GM18867 (cell line): ENCODE results near the gene BIRC6.
"Not testable (repeated sequence)": the region's sequence is repeated elsewhere in the genome, so short reads cannot be mapped to it uniquely, and the experiment has no call there.

ENCODE experiments used
- ATAC-seq: cut with Tn5 transposase; IDR thresholded peaks from one replicate; pipeline ENCODE4 v1.9.1; 2021; ENCODE audit warnings: mild to moderate bottlenecking, moderate library complexity; ENCODE audit not compliant: unreplicated experiment

BIRC6 gene

DNA sequence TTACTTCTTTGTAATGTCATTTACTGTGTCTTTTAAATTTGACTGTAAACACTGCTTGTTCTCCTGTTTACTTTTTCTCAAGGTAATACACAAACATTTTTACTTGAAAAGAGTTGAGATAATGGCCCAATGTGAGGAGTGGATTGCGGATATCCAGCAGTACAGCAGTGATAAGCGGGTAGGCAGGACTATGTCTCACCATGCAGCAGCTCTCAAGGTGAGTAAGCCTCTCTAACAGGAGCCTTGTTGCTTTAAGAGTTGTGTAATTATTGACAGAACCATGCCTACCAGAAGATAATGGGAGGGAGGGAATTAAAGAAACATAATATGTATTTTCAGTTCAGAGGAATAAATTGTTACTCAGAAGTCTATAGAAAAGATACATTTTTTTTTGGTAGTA, 254.5 kb downstream of the BIRC6 start:
- ATAC-seq: no peak

DNA sequence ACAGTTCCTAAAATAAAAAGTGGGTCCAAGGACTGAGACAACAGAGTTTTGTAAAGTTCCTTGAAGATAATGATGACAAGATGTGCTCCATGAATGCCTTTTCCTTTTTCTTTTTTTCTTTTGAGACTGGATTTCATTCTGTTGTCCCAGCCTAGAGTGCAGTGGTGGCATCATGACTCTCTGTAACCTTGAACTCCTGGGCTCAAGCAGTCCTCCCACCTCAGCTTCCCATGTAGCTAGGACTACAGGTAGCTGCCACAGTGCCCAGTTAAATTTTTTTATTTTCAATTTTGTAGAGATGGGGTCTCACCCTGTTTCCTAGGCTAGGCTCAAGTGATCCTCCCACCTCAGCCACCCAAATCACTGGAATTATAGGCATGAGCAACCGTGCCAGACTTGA, 254.9 kb downstream of the BIRC6 start:
- ATAC-seq: no peak

DNA sequence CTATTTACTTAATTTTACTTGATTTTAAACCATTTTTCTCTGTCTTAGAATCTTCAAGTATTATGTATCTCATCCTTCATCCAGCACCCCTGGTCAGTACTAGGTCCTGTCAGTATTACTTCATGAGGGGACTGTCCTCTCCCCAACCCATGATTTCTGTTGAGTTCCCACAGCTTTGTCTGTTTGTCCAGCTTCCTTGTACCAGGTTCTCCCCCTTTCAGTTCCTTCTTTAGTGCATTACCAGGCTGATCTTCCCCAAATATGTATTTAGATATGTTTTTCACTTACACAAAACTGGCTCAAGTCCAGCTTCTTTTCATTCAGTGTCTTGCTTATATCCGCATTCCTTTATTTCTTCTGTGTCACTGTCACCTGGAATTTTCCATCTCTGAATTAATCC, 257.3 kb downstream of the BIRC6 start:
- no peak for ATAC-seq

DNA sequence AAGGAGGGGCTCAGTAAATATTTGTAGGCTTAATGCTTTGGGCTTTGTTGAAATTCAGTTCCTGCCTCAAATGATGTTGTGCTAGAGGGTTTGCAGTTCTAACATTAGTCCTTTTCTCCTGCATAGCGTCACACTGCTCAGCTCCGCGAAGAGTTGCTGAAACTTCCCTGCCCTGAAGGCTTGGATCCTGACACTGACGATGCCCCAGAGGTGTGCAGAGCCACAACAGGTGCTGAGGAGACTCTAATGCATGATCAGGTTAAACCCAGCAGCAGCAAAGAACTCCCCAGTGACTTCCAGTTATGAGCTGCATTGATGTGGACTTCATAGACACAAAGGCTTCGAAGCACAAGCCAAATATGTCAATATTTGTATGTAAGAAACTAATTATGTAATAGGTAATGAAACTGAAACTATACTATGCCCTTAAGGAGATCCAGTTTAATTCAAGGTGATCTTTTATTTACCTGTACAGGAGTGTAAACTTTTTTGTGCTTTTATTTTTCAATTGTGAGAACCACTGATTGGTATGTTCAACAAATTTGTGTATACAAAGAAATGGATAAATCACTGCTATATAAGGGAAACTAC, 260.9 kb downstream of the BIRC6 start:
- ATAC-seq: no peak

DNA sequence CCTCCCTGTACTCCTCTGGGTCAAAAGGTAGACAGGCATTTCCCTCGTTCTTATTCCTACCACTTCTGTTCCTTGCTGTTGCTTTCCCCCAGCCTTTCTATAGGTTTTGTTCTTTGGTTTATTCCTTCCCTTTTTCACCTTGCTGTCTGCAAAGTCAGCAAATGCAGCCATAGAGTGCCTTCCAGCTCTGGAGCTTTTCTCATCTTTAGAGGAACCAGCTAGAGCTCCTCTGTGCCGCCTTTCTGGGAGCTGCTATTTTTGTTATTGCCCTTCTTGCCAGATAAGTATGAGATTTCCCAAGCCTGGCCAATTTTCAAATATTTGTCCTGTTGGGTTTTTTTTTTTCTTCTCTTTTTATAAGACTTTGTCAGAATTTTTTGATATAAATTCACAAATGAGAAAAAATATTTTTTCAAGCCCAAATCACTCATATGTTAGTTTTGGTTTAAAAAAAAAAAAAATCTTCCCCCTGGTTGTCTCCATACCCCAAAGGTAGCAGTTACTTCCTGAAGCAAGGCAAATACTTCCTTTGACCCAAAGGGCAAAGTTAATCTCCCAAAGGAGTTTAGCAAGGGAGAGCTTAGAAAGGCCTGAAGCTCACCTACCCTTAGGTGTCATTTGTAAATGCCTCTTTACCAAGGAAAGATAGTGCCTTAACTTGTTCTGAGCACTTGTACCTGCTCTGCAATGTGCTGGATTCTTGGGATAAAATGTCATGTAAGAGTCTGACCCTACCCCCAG, 265.9 kb downstream of the BIRC6 start:
- ATAC-seq: no peak

DNA sequence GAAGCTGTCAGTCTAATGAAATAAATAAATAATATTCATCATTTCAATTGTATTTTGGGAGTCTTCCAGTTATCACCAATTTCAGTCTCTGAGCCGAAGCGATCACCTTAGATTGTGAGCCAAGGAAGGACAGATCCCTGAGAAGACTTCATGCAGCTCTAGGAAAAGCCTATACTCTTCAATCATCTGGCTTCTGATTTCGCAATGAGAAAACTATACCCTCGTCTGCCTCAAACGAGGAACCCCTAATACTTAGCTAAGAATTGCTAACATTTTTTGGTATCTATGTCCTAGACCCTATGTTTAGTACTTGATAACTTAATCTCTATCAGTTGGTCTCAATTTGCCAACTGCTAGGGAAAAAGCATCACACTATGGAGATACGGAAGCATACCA, 266.5 kb downstream of the BIRC6 start:
- no peak for ATAC-seq

DNA sequence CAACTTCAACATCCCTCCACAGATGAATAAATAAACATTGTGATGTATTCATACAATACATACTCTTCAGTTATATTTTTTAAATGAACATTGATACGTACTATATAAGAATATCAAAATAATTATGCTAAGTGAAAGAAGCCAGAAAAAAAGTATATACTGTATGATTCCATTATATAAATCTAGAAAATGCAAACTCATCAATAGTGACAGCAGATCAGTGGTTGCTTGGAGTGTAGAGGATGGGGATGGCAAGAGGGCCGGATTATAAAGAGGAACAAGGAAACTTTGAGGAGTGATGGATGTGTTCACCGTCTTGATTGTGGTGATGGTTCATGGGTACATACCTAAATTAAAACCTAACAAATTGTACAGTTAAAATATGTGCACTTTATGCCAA, 268.0 kb downstream of the BIRC6 start:
- no peak for ATAC-seq

DNA sequence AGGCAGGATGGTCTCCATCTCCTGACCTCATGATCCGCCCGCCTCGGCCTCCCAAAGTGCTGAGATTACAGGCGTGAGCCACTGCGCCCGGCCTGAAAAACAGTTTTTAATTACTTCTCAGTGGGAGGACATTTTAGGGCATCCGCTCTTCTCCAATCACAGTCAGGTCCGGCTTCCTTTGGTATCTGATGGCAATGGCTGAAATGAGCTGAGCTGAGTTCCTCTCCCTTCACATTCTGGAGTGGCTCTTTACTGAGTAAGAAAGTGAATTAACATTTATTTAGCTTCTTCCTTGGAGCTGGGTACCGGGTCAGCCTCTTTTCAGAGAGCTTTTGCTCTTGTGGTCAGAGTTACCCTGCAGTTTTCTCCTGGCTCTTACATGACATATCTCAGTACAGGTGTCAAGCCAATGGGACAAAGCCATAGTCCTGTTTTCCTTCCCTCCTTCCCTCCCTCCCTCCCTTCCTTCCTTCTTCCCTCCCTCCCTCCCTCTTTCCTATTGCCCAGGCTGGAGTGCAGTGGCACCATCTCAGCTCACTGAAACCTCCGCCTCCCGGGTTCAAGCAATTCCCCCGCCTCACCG, 269.9 kb downstream of the BIRC6 start:
- ATAC-seq: no peak

DNA sequence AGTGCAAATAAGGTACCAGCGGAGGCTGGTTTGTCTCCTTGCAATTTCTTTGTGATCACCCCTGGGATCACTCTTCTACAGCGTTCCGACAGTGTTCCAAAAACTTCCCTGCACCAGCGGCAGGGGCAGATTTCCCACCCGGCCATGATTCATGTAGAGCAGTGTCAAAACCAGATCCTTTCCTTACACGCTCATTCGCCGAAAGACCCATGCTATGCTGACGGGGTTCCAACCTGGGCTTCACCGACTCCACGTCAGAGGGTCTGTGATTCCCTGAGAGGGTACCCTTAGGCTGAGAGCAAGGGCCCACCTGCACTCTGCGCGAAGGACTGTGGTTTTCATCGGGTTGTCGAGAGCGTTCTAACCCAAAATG, 270.6 kb downstream of the BIRC6 start:
- peak; percentile 22 for ATAC-seq

DNA sequence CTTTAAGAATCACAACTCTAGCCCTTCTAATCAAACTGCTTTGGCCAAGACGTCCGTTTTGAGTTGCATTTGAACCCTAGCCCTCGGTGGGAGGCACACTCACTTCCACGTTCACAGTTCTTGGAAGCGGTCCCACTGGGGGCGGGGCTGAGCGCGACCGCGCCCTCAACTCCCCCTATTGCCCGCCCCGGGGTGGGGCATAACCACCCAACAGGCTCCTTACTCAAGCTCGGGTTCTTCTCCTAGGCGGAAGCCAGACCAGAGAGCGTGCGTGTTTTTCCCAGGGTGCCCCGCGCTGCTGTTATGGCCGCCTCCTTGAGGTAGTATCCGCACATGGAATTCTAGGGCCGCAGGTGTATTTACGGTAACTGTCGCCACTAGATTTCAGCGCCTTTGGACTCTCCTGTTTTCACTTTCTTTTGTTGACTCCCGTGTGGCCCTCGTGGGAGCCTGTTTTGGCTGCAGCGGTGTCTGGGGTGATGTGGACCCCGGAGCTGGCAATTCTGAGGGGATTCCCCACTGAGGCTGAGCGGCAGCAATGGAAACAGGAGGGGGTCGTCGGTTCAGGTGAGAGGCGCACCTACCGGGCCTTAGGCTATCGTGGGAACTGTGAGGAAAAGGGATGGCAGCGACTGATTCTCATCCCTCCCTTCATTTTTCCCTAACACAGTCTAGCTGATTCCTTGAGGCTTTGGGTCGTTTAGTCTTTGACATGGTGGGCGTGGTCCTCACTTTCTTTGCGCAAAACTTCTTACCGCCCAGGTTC, 271.2 kb downstream of the BIRC6 start, which contains the start of gene TTC27:
TTC27 (plus strand) TSS at position 237 of the 766 bp plus-strand sequence; CDS start at position 480, 243 bp downstream.
- peak; percentile 100 for ATAC-seq

DNA sequence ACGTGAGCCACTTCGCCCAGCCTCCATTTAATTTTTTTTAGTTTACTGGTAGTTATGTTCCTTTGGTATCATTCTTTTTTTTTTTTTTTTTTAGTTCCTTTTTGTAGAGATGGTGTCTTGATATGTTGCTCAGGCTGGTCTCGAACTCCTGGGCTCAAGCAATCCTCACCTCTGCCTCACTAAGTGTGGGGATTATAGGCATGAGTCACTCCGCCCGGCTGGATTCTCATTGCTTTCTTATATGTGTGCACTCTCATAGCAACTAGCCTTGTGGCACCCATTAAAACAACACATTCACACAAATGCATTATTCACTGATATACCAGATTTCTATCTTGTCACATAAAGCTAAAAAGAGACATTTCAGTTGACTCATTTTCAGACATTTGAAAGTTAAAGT, 275.3 kb downstream of the BIRC6 start:
- no peak for ATAC-seq

DNA sequence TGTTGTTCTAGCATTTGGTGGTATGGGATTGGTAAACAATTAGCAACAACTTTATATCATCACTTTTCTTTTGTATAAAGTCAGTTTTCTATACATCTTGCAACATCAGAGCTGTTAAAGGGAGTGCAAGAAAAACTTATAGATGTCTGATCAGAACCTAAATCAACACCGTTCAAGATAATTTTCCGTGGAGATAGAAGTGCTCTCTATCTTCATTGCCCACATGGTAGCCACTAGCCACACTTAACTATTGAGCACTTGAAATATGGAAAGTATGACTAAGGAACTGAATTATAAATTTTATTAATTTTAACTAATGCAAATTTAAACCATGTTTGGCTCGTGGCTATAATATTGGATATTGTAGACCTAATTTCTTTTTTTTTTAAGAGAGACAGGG, 276.2 kb downstream of the BIRC6 start:
- no peak for ATAC-seq

DNA sequence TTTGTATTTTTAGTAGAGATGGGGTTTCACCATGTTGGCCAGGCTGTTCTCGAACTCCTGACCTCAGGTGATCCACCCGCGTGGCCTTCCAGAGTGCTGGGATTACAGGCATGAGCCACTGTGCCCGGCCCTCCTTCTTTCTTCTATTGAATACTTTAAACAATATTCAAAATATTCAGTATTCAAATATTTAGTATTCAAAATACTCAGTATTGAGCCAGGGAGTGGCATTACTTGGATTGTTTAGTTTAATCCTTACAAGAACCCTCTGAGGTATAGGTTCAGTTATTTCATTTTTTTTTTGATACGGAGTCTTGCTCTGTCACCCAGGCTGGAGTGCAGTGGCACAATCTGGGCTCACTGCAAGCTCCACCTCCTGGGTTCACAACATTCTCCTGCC, 281.7 kb downstream of the BIRC6 start:
- not testable (repeated sequence) for ATAC-seq

DNA sequence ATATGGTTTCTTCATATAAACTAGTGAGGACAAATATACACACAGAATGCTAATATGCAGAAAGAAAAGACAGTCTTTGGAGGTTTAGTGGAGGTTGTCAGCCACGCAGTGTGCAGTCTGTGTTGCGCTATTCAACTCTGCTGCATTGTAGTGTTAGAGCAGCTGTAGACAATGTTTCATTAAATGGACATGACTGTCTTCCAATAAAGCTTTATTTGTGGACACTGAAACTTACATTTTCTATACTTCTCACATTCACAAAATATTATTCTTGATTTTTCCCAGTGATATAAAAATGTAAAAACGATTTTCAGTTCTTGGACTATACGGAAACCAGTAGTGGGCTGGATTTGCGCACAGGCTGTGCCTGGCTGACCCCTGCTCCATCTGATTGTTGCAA, 284.4 kb downstream of the BIRC6 start:
- ATAC-seq: no peak

DNA sequence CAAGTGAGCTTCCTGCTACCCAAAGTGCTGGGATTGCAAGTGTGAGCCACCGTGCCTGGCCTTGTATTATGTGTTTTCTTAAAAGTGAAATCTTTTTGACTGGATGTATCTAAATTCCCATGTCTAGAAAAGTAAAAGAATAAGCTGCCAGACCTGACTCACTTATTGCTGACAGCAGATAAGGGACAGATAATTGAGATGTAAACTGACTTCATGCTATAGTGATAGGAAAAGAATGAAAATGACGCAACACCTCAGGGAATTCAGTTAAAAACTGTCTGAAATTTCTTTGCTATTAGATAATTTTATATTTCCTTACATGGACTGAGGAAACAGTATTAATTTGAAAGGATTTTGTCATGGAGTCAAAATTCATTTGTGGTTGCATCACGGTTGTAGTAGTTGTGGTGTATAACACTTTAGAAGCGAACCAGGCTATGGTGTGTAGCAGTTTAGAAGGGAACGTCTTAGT, 290.4 kb downstream of the BIRC6 start:
- ATAC-seq: no peak

DNA sequence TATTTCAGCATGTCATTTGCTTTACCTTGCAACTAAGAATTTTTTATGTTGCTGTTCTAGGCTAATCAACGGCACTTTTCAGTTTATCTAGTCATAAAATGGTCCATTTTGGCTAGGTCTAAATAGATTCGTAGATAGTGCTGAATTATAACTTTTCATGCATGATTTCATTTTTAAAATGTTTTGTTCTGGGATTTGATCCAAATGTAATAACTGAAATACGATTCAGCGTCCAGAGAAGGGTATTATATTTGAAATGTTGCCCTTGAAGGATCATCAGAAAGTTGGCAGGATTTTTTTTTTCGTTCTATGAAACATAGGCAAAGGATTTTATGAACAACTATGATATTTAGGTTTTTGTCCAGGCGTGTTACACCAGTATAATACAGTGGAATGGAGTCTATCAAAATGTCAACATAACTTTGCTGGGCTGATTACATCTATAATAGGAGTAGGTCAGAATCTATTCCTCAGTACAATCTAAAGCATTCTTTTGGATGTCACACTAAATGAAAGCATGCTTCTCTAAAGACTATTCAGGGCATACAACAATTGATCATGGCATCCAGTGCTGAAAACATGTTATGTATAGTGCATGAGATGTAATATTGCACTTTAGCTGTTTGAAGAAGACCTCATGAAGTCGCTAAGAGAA, 295.9 kb downstream of the BIRC6 start:
- ATAC-seq: no peak

DNA sequence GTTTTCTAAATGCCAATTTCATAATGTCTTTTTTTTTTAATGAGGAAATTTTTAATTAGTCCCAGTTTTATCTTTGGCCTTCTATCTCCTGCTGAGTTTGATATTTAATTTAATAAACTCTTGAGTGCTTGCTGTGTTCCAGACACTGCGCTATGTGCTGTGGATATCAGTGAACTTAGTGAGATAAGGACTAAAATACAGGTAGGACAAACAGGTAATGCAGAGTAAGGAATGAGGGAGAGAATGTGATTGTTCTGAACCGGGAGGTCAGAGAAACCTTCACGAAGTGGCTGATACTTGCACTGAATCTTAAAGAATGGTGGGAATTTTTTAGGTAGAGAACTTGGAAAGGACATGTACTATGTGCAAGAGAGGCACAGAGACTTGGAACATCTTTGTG, 299.2 kb downstream of the BIRC6 start:
- ATAC-seq: no peak

DNA sequence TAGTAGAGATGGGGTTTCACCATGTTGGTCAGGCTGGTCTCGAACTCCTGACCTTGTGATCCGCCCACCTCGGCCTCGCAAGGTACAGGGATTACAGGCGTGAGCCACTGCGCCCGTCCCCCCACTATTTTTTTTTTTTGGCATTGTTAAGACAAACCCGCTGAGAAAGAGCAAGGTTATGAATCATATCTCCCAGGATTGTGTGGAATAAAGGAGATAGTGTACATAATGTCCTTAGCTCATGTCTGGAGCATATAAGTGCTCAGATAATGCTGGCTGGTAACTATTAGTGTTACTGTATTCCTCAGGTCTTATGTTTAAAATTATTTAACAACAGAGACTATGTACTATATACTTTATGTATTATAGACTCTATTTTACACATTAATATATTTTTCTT, 307.0 kb downstream of the BIRC6 start:
- no peak for ATAC-seq

DNA sequence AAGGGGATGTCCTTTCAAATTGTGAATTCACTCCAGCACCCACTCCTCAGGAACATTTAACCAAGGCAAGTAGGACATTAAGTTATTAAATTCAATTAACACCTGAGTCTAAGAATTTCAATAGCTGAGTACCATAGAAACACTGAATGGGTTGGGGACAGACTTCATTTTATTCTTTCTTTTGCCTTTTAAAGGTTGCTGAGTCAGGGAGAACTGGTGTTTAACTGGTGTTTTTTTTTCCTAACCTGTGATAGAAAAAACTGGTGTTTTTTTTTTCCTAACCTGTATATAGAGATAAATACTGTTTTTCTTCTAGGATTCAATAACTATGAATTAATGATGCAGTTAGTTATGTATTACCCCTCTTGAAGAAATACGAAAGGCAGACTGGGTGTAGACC, 309.9 kb downstream of the BIRC6 start:
- ATAC-seq: no peak

DNA sequence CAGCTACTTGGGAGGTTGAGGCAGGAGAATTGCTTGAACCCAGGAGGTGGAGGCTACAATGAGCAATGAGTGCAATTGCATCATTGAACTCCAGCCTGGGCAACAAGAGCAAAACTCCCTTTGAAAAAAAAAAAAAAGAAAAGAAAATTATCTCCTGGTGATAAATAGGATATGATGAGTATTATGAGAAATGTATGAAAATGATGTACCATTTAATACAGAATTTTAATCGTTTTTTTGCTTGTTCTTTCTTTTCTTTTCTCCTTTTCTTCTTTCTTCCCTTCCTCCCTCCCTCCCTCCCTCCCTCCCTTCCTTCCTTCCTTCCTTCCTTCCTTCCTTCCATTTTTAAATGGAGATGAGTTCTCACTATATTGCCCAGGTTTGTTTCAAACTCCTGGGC, 311.4 kb downstream of the BIRC6 start:
- no peak for ATAC-seq
